Astrocyte of the cerebellum (primary cell): Measurements from ENCODE around the gene USP13.
"Not testable (repeated sequence)": the region's sequence is repeated elsewhere in the genome, so short reads cannot be mapped to it uniquely, and the experiment has no call there.

ENCODE experiments used
- DNase-seq: peaks from one replicate; pipeline ENCODE4 v3.0.0-alpha.2; 2011; ENCODE audit warnings: low read depth
- H3K4me3 ChIP-seq: 2 replicates; pipeline ENCODE4 v1.5.1; 2011; ENCODE audit warnings: mild to moderate bottlenecking, low read depth, low read length, moderate library complexity
- in situ Hi-C: cut with HindIII; loops from 2 replicates; pipeline ENCODE4 v1.10.0; 2017; ENCODE audit warnings: low sequenced_read_pairs
- TF ChIP-seq, protein P1 (sequence below): IDR thresholded peaks from 2 replicates; pipeline ENCODE4 v1.5.1; 2012; ENCODE audit warnings: low read length, low read depth, moderate library complexity, mild to moderate bottlenecking; ENCODE audit errors: missing control alignments

USP13 gene

DNA sequence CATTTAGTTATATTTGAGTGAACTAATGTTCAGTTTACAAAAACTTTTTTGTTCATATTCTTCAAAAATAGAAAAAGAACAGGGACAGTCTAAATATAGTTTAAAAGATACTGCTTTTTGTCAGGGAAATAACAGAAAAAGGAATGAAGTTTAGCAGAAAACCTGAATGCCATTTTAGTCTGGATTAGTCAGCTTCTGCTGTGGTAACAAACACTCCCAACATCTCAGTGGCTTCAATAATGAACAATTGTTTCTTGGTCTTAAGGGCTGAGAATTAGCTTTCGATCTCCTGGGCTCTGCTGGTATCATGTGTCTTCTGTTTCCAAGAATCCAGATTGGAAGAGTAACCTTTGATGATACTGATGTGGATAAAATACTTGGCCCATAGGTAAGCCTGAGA lies 12.4 kb upstream of the USP13 start:
- DNase-seq = no peak
- no peak overlapping the region for H3K4me3 ChIP-seq
- TF ChIP-seq, protein P1, sequence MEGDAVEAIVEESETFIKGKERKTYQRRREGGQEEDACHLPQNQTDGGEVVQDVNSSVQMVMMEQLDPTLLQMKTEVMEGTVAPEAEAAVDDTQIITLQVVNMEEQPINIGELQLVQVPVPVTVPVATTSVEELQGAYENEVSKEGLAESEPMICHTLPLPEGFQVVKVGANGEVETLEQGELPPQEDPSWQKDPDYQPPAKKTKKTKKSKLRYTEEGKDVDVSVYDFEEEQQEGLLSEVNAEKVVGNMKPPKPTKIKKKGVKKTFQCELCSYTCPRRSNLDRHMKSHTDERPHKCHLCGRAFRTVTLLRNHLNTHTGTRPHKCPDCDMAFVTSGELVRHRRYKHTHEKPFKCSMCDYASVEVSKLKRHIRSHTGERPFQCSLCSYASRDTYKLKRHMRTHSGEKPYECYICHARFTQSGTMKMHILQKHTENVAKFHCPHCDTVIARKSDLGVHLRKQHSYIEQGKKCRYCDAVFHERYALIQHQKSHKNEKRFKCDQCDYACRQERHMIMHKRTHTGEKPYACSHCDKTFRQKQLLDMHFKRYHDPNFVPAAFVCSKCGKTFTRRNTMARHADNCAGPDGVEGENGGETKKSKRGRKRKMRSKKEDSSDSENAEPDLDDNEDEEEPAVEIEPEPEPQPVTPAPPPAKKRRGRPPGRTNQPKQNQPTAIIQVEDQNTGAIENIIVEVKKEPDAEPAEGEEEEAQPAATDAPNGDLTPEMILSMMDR = no peak
- in situ Hi-C loops = no loop called here

DNA sequence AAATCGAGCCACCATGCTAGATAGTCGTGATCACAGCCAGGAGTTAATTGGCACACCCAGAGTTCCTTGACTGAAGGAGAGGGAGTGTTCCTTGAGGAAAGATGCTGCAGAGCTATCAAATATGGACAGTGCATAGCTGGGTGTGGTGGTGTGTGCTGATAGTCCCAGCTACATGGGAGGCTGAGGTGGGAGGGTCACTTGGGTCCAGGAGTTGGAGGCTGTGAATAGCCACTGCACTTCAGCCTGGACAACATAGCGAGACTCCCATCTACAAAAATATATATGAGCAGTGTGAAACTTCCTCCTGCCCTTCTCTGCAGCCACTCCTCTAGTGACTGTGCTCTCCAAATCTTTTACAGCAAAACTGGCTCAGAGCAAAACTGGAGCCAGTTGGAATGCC lies 10.0 kb upstream of the USP13 start:
- in situ Hi-C loops = no loop called here
- no peak for DNase-seq
- H3K4me3 ChIP-seq = no peak overlapping the region
- TF ChIP-seq, protein P1 = no peak

DNA sequence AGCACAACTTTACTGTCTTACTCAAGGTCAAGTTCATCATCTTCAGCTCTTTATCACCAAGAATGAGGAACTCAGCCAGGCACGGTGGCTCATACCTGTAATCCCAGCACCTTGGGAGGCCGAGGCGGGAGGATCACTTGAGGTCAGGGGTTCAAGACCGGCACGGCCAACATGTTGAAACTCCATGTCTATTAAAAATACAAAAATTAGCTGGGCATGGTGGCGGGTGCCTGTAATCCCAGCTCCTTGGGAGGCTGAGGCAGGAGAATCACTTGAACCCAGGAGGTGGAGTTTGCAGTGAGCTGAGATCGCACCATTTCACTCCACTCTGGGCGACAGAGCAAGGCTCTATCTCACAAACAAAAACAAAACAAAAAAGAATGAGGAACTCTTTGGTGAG lies 9.0 kb upstream of the USP13 start:
- in situ Hi-C loops, DNase-seq, H3K4me3 ChIP-seq: not testable (repeated sequence)

DNA sequence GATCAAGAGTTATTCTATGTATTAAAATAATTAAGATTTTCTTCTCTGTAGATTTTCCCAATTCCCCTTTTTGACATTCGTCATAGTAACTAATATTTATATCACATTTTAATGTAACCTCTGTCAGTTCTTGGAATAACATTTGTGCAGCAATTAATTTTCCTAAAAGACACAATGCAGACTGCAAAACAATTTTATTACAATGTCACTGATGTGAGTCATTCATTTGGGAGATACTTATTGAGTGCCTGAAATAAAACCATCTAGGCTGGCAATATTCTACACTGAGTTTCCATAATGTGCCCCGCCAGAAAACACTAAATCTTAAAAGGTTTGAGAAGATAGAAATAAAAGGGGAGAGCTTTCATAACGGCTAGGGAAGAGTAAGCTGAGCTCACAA lies 6.7 kb upstream of the USP13 start:
- TF ChIP-seq, protein P1 = no peak
- no peak overlapping the region for H3K4me3 ChIP-seq
- in situ Hi-C loops = no loop called here
- DNase-seq = no peak

DNA sequence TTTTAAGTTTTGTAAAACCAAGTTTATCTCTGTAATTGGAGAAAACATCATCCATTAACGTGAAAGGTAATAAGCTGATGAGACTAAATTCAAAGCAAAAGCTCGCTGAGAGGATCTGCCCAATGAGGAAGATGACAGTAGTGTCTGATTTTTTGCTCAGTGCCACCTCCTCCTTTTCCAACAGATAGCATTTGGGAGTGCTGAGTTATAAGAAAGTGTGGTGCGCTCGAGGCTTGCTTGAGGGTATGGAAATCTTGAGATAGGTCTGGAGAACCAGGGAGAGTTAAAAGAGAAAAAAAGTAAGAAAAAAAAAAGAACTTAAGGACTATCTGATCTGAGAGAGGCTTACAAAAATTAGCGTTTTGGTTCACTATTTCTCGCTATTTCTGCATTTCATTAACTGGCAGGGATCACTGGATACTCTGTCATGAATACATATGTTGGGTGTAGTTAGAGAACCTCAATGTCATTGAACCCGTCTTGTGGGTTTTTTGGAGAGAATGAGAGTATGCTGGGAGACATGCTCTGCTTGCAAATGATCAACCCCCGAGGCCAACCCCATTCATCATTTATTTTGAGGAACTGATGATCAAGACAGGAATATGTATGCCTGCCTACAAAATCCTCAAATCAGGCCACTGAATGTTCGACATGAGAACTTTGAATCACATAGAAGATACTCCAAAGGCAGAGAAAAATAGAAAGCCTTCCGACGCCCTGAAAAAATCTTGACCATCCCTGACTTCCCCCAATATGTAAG lies 973 bp upstream of the USP13 start:
- H3K4me3 ChIP-seq = peak overlapping the region; percentile 87
- TF ChIP-seq, protein P1 = no peak
- in situ Hi-C loops = no loop called here
- DNase-seq = no peak

DNA sequence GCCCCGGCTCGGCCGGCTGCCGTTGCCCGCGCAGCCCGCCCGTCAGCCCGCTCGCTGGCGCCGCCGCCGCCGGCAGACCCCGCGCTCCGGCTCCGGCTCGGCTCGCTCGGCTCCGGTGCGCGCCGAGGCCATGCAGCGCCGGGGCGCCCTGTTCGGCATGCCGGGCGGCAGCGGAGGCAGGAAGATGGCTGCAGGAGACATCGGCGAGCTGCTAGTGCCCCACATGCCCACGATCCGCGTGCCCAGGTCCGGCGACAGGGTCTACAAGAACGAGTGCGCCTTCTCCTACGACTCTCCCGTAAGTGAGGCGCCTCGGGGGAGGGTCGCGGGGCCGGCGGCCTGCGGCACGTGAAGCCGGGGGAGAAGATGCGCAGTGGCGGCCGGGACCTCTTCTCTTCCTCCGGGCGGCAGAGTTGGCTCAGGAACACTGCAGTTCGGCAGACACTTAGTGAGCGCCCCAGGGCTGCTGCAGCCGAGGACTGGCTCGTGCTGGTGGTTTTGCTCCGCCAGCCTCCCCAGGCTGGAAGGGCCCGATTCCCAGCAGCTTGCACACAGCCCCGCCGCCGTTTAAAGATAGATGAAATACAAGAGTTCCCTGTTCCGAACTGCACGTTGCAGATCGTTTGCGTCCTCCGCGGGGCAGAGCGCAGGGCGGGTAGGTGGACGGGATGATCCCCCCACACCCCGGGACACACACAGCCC lies 407 bp downstream of the USP13 start:
- TF ChIP-seq, protein P1 = peak; percentile 6
- peak; percentile 53 for DNase-seq
- in situ Hi-C loops = no loop called here
- peak overlapping the region; percentile 87 for H3K4me3 ChIP-seq

DNA sequence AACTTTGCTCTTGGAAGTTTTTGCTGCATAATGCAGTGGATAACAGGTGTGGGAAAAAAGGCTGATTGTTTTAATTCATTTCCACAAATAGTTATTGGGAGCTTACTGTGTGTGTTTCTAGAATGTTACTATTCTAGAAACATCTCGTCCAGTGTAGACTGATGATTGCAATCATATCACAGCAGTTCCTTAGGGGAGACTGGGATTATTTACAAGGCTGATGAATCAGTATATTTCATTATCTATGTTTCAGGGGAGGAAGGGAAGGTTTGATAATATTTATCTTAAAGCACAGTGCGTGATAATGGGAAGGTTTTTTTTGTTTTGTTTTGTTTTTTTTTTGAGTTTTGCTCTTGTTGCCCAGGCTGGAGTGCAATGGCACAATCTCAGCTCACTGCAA lies 2.4 kb downstream of the USP13 start:
- in situ Hi-C loops = no loop called here
- TF ChIP-seq, protein P1 = no peak
- no peak overlapping the region for H3K4me3 ChIP-seq
- DNase-seq = no peak
